GM10266 (cell line): ENCODE measurements around the gene OR4D10.
"Not testable (repeated sequence)": the region's sequence is repeated elsewhere in the genome, so short reads cannot be mapped to it uniquely, and the experiment has no call there.

Experiments used
- DNase-seq: peaks from one replicate; pipeline ENCODE4 v3.0.0; 2012; ENCODE audit errors: extremely low spot score
- CTCF ChIP-seq: IDR thresholded peaks from 2 replicates; pipeline ENCODE4 v1.5.1; 2012; ENCODE audit warnings: mild to moderate bottlenecking, low read depth; ENCODE audit not compliant: control insufficient read depth, insufficient read depth; ENCODE audit errors: missing control alignments

OR4D10 gene

GRCh38 chr11:59480359-59480758 lies 7.2 kb downstream of the OR4D10 start:
- no peak for TF ChIP-seq CTCF
- DNase-seq: no peak

GRCh38 chr11:59501931-59502330 lies 28.8 kb downstream of the OR4D10 start:
- TF ChIP-seq CTCF: no peak
- DNase-seq: no peak

GRCh38 chr11:59503276-59503675 lies 30.2 kb downstream of the OR4D10 start, which contains the start of gene OR4D11:
Gene OR4D11 (plus strand): TSS chr11:59503576. CDS start chr11:59503576, 0 bp downstream.
- TF ChIP-seq CTCF: no peak
- DNase-seq: no peak

GRCh38 chr11:59510941-59511589 lies 38.0 kb downstream of the OR4D10 start, which contains the start of gene OR4D9:
Gene OR4D9 (plus strand): TSS chr11:59511539. CDS start chr11:59514913, 3,374 bp downstream.
- no peak for TF ChIP-seq CTCF
- DNase-seq: no peak

- DNase-seq: no peak
- TF ChIP-seq CTCF: no peak
Measured at GRCh38 chr11:59511675-59512074, 38.6 kb downstream of the OR4D10 start.

GRCh38 chr11:59520139-59520538 lies 47.0 kb downstream of the OR4D10 start:
- DNase-seq: not testable (repeated sequence)

- no peak for DNase-seq
- TF ChIP-seq CTCF: no peak
Measured at GRCh38 chr11:59520741-59521140, 47.6 kb downstream of the OR4D10 start.

GRCh38 chr11:59523541-59523940 lies 50.4 kb downstream of the OR4D10 start:
- TF ChIP-seq CTCF: no peak

More at GRCh38 chr11:59523541-59523940, 50.4 kb downstream of the OR4D10 start:
- DNase-seq: no peak
